Measurements from ENCODE around the gene SEC14L5.

The SEC14L5 gene

GRCh38 chr16:4913774-4914525, 44.2 kb upstream of the SEC14L5 start:
- H3K27ac ChIP-seq: no peak overlapping the region
- TF ChIP-seq, protein P1, sequence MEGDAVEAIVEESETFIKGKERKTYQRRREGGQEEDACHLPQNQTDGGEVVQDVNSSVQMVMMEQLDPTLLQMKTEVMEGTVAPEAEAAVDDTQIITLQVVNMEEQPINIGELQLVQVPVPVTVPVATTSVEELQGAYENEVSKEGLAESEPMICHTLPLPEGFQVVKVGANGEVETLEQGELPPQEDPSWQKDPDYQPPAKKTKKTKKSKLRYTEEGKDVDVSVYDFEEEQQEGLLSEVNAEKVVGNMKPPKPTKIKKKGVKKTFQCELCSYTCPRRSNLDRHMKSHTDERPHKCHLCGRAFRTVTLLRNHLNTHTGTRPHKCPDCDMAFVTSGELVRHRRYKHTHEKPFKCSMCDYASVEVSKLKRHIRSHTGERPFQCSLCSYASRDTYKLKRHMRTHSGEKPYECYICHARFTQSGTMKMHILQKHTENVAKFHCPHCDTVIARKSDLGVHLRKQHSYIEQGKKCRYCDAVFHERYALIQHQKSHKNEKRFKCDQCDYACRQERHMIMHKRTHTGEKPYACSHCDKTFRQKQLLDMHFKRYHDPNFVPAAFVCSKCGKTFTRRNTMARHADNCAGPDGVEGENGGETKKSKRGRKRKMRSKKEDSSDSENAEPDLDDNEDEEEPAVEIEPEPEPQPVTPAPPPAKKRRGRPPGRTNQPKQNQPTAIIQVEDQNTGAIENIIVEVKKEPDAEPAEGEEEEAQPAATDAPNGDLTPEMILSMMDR (conservative IDR thresholded peaks at IDR 0.05): no peak
- TF ChIP-seq ZFX (IDR thresholded peaks at IDR 0.05): no peak

- H3K27ac ChIP-seq: no peak overlapping the region
- TF ChIP-seq ZFX (IDR thresholded peaks at IDR 0.05): no peak
- TF ChIP-seq, protein P1 (conservative IDR thresholded peaks at IDR 0.05): no peak
These were observed 43.5 kb upstream of the SEC14L5 start for GRCh38 chr16:4914528-4915225.

- TF ChIP-seq, protein P1 (conservative IDR thresholded peaks at IDR 0.05): no peak
- no peak for TF ChIP-seq ZFX (IDR thresholded peaks at IDR 0.05)
- no peak overlapping the region for H3K27ac ChIP-seq
These were observed 42.8 kb upstream of the SEC14L5 start for GRCh38 chr16:4915226-4915761.

- no peak overlapping the region for H3K27ac ChIP-seq
- TF ChIP-seq ZFX (IDR thresholded peaks at IDR 0.05): no peak
These were observed 41.0 kb upstream of the SEC14L5 start for GRCh38 chr16:4917117-4917516.

GRCh38 chr16:4918781-4919251, 39.3 kb upstream of the SEC14L5 start:
- TF ChIP-seq ZFX (IDR thresholded peaks at IDR 0.05): no peak
- no peak overlapping the region for H3K27ac ChIP-seq

DNA sequence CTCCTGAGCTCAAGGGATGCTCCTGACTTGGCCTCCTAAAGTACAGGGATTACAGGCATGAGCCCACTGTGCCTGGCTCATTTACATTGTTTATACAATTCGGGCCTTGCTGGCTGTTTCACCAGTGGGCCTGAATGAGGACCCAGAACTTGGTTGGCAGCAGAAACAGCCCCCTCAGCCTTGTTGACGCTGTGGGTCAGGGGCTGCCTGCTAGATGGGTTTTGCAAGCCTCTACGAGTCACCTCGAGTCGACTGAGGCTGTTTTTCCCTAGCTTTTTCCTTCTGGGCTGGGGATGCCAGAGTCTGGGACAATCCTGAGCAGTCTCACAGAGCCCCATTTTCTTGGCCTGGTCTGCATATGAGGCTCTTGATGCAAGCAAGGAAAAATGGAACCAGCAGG, 37.3 kb upstream of the SEC14L5 start:
- TF ChIP-seq, protein P1 (conservative IDR thresholded peaks at IDR 0.05): no peak
- no peak for TF ChIP-seq ZFX (IDR thresholded peaks at IDR 0.05)
- no peak overlapping the region for H3K27ac ChIP-seq

- no peak for TF ChIP-seq ZFX (IDR thresholded peaks at IDR 0.05)
- TF ChIP-seq, protein P1 (conservative IDR thresholded peaks at IDR 0.05): no peak
These were observed 35.3 kb upstream of the SEC14L5 start for GRCh38 chr16:4922721-4923342.

DNA sequence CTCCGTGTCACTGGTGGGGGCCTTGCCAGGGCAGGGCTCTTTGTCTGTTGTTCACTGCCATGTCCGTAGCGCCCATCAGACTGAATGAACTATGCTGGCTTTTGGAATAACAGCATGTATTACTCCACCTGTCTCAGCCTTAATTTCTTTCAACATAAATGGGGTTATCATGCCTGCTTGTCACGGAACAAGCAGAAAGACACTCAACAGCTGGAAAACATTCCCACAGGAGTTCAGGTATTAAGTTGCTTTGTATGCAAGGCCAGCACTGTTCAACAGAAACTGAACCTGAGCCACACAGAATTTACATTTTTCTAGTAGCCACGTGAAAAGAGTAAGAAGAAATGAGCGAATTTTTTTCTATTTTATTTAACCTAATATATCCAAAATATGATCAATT, 34.3 kb upstream of the SEC14L5 start:
- no peak overlapping the region for H3K27ac ChIP-seq
- TF ChIP-seq ZFX (IDR thresholded peaks at IDR 0.05): no peak
- TF ChIP-seq, protein P1 (conservative IDR thresholded peaks at IDR 0.05): no peak

More at GRCh38 chr16:4922721-4923342, 35.3 kb upstream of the SEC14L5 start:
- H3K27ac ChIP-seq: no peak overlapping the region
